HG03558 (cell line): ENCODE measurements around the gene KCNMB2.

Experiments used
- ATAC-seq: cut with Tn5 transposase; IDR thresholded peaks from one replicate; pipeline ENCODE4 v1.9.1; 2021; ENCODE audit warnings: moderate number of reproducible peaks; ENCODE audit not compliant: unreplicated experiment; ENCODE audit errors: extremely low read depth

The KCNMB2 gene

GRCh38 chr3:178684881-178685590 lies 148.8 kb downstream of the KCNMB2 start:
- no peak for ATAC-seq

- ATAC-seq = no peak
These were observed 149.3 kb downstream of the KCNMB2 start for GRCh38 chr3:178685591-178685906.

DNA sequence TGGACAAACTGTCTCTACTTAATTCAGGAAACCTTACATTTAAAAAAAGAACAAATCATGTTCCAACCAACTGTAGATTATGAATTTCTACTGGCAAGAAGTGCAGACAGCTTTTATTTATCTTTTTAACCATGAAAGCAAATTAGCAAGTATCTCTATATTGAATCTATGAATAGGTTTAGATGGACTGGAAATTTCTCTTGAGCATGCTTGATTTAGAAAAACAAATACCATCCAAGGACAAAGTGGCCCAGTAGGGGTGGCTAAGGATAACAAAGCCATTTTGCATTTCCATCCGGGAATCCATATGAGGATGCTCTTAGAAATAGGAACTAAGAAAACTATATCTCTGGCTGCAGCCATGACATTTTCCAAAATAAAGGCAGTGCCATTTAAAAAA lies 150.6 kb downstream of the KCNMB2 start:
- ATAC-seq = no peak

DNA sequence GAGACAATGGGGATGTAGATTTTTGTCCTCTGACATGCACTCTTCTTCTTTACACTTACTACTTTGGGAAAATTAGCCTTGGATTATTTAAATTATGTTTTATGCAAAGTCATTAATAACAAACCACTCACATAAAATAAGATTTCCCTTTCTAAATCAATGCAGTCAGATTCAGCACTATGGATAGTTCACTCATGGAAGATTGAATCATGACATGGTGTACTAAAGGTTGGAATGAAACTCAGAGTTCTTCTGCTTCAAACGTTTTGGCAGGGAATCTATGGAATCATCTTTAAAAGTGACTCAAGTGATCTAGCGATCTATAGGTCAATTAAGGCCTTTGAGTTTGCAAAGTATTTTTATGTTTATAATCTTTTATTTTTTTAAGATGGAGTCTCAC lies 154.3 kb downstream of the KCNMB2 start:
- ATAC-seq = no peak

- no peak for ATAC-seq
These were observed 163.1 kb downstream of the KCNMB2 start for GRCh38 chr3:178699364-178699763.

DNA sequence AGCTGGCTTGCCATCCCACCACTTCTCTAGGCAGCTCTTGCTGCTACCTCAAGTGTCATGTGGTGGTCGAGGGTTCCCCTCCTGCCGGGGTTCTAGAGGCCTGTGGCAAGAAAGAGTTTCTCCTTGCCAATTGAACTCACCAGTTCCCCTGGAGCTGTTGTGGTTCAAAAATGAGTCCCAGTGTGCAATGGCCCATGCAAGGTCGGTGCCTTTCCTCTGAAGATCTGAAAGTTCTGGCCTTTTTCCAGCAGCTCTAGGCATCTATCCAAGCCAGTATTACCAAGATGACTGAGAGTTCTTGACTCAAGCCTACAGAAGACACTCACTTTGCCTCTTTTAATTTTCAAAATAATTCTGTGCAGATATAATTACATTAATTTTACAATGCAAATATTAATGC lies 163.6 kb downstream of the KCNMB2 start:
- ATAC-seq = no peak

DNA sequence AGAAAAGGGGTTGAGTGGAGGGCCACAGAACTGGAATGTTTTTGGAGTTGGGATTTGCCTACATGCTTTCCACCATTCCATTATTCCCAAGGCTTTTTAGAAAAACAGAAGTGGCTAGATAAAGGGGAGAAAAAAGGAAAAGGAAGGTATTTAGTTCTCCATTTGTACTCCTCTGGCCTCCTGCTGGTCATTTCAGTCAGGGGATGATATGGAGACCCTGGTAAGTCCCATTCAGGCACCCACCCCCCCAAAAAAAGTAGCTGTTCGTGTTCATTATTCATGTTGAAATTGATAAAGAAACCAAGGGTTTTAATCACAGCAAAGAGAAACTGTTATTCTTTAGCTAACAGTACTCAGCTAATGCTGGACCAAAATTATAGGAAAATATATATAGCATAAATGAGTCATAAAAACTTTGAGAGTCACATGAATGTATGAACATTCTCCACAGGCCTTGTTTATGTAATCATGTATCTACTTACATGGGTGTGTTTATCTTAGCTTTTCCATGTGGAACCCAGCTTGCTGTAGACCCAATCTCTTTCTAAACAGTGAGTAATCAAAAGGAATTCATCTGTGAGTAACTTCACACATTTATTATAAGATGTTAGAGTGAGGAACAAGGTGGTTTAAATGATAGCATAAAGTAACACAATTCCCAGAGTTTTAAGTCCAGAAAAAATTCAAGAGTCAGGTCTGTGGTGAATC lies 167.2 kb downstream of the KCNMB2 start:
- no peak for ATAC-seq

DNA sequence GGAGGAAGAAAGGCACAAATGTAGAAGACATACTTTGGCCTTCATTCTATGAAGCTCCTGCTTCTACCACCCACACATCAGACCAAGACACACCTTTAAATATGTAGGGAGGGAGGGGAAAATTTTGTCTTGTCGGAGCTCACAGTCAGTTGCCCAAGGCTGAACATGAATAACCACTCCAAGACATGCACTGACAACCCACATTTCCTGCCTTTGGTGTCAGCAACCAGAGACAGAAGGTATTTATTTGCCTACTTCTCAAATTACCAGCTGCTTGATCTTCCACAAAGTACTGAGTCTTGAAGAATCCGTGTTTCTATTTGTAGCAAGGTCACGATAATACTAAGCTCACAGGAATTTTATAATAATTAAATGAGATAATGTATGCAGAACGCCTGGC lies 169.7 kb downstream of the KCNMB2 start:
- no peak for ATAC-seq

DNA sequence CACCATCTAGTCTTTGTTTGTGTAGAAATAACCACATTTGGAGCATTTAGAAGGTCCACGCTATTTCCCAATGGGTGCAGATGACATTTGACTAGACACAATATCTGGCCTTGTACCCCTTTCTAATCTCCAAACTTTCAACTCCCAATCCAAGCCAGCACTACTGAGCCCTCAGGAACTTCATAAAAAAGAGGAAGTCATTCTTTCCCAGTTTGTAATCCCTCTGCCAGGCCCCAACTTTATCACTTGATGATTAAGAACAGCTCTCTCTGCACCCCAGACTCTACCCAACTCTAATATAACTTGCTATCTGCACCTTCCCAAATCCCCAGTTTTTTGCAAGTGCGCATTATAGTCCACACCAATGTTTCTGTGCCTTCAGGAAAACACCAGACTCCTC lies 170.2 kb downstream of the KCNMB2 start:
- ATAC-seq = no peak

- no peak for ATAC-seq
These were observed 171.2 kb downstream of the KCNMB2 start for GRCh38 chr3:178707311-178708031.

DNA sequence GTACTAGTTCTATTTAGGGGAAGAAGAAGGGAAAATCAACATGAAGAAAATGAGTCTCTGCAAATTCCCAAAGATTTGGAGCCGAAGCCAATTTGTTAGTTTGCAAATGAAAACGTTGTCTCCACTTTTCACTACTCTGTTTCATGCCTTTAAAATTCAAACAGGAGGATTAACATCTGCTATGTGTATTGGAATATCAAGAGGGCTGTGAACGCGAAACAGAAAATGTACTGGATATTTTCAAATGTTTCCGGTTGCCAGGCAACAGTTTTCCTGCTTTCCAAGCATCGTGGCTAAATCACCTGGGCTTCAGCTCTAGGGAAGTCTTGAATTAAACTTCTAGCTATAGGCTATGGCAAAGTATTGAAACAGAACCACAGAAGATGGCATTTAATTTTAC lies 172.8 kb downstream of the KCNMB2 start:
- no peak for ATAC-seq

DNA sequence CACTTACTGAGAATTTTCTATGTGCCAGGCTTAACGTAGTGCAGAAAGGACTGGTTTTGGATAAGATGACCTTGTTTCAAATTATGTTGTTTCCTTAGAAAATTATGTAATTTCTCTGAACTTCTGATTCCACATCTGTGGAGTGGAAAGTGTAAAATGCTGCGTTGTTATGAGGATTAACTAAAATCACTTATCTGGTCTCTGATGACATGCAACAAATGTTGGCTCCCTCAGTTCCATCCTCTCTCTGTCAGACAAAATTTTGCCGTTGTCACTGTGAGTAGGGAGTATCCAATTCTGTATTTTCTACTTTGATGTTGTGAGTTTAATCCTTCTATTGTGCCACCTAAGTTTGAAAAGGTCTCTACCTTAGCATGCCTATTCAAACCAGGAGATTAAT lies 175.5 kb downstream of the KCNMB2 start:
- no peak for ATAC-seq

DNA sequence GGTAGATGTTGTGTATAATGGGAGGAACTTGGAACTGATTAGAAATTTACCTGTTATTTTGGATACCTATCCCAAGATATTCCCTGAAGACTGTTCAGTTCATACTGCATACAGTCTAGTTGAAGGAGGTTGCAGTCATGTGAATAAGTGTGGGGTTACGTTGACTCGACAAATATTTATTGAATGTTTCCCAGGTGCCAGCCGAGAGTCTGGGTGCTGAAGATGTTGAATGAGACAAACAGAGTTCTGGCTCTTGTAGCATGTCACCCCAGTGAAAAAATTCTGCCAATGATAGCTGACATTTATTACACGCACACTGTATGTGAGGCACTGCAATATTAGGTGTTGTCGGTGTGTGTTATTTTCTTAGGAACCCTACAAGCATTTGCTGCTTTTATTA lies 176.0 kb downstream of the KCNMB2 start:
- no peak for ATAC-seq

- ATAC-seq = no peak
These were observed 178.9 kb downstream of the KCNMB2 start for GRCh38 chr3:178714925-178715832.

DNA sequence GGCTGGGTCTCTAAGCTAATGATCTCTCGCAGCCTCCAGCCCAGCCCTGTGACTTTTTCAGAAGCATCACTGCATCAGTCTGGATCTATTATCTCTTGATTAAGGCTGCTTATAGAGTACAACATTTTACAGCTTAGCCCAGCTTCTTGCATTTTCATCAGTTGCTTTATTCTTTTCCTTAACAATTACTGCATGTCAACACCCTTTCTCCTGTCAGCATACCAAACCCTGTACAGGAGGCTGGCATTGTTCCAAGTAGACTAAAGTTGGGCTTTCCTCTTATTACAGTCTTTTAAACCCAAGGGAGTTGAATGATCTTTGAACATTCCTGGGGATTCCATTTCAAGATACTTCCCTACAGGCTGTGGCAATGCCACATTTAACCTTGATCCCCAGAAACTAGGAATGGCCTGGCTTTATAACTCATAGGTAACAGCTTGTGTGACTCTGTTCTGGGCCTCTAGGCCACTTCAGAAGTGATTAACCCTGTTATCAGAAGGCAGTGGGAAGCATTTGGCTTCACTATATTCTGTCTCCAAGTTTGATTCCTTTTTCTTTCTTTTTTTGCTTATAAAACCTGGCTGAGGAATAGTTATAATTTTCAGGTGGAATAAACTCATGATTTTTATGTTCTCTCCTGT lies 182.9 kb downstream of the KCNMB2 start:
- ATAC-seq = no peak

GRCh38 chr3:178732824-178733223 lies 196.6 kb downstream of the KCNMB2 start:
- ATAC-seq = no peak

DNA sequence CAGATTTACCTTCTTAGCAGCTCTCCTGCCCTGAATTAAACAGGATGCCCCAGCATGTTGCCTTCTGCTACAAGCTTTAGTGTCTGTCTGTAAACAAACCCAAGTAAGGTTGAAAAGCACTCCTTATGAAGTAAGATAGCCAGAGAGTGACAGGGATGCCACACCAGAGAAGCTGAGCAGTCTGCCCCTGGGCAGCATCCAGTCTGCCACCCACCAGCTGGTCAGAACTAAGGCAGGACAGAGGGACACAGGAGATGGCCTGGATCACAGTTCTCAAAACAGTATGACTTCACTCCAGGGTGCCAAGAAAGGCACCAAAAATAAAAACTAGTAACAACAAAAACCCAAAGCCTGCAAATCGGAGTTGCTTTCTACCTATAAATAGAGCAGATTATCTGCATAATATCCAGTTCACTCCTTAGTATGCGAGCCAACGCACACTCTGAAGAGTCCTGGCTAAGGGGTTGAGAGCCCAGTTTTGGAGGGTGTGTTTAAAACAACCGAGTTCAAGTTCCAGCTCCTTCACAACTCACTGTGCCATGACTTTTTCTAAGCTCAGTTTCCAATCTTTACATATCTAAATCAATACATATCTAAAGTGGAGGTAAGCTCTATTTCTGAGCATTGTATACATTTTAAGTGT lies 198.9 kb downstream of the KCNMB2 start:
- ATAC-seq = no peak

DNA sequence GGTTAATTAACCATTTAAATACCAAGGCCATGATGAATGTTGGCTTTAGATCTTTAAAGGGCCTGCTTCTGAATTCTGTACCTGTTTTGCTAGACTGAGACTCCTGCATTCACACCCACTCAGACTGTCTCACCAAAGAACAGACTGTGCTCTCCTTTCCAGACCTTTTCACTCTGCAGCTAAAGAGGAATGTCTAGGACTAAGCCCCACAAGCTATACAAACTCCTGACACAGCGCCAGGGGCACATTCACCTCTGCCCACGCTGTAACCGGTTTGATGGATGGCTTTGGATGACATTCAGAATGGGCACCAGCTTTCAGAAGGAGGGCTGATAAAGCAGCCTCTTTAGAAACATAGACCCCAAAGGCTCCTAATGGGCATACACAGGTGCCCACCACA lies 200.1 kb downstream of the KCNMB2 start:
- ATAC-seq = no peak

- no peak for ATAC-seq
These were observed 203.5 kb downstream of the KCNMB2 start for GRCh38 chr3:178739720-178740119.

DNA sequence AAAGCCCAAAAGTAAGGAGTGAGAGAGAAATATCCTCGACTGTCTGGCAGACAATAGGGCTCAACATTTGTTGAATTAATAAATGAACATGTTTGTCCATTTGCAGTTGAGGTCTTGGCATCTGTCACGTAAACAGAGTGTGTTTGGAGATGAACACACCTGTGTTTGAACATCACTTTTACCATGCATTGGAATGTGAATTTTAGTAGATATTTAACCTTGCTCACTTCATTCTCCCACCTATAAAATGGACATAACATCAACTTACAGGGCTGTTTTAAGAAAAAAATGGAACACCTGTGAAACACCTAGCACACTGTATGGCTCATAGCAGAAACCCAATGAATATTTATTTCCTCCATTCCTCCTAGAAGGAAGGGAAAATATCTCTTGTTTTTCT lies 204.8 kb downstream of the KCNMB2 start:
- no peak for ATAC-seq
